A673 (cell line): Measurements from ENCODE around the gene UNK.

ENCODE experiments used
- CTCF ChIP-seq: fragments of 300-800, 200-600 bp; sonication (generic); conservative IDR thresholded peaks from 2 replicates; pipeline ENCODE4 v1.5.1; 2017; ENCODE audit warnings: low read depth, mild to moderate bottlenecking, antibody characterized with exemption, low read length, moderate library complexity, mixed read lengths
- EZH2 ChIP-seq: fragments of 200-600 bp; sonication (generic); IDR thresholded peaks from 2 replicates; pipeline ENCODE4 v1.6.1; 2017; ENCODE audit warnings: borderline replicate concordance, low read depth, mild to moderate bottlenecking, mixed read lengths, antibody characterized with exemption, low read length; ENCODE audit not compliant: poor library complexity, severe bottlenecking

DNA sequence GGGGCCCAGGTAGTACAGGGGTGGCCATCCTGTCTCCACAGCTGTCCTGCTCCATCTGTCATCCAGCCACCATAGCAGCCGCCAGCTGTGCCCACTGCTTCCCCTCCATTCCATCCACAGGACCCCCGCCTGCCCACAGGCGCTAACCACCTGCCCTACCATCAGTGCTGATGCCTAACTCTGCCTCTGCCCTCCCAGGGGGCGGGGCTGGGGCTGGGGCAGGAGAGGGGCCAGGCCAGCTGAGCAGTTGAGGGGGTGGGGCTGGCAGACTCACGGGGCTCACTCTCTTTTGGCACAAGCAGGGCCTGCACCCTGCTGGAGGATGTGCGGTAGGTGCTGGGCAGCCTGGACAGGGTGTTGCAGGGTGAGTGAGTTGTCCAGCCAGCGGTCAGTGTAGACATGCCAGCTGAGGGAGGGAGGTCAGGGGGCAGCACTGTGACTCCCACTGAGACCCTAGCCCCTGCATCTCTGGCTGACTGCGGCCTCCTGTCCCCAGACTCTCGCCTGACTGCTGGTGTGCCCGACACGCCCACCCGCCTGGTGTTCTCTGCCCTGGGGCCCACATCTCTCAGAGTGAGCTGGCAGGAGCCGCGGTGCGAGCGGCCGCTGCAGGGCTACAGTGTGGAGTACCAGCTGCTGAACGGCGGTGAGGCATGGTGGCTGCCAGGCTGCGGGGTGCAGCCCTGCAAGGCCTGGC, 29.3 kb upstream of the UNK start:
- TF ChIP-seq CTCF, result no peak
- TF ChIP-seq EZH2, result no peak
